CD1c-positive myeloid dendritic cell (primary cell): Measurements from ENCODE around the gene AGAP1.

Source experiments
- DNase-seq: peaks from one replicate; pipeline ENCODE4 v3.0.0-alpha.2; 2016; ENCODE audit errors: extremely low spot score

AGAP1 gene

DNA sequence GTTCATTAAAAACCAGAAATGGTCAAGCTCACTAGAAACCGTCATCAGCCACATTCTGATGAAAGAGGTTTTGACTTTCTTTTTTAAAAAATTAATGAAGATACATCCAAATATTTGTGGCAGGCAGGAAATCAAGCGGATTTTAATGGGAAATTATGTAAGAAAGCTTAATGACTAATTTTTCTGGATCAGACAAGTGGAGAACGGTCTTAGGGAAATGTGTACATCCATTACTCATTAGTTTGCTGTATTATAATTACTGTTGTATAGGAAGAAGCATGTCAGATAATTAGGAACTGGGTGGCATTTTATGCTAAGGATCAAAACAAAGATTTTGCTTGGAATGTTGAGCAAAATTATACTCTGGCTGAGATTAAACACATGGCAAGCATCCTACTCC is 39.4 kb downstream of the AGAP1 start:
- no peak for DNase-seq

DNA sequence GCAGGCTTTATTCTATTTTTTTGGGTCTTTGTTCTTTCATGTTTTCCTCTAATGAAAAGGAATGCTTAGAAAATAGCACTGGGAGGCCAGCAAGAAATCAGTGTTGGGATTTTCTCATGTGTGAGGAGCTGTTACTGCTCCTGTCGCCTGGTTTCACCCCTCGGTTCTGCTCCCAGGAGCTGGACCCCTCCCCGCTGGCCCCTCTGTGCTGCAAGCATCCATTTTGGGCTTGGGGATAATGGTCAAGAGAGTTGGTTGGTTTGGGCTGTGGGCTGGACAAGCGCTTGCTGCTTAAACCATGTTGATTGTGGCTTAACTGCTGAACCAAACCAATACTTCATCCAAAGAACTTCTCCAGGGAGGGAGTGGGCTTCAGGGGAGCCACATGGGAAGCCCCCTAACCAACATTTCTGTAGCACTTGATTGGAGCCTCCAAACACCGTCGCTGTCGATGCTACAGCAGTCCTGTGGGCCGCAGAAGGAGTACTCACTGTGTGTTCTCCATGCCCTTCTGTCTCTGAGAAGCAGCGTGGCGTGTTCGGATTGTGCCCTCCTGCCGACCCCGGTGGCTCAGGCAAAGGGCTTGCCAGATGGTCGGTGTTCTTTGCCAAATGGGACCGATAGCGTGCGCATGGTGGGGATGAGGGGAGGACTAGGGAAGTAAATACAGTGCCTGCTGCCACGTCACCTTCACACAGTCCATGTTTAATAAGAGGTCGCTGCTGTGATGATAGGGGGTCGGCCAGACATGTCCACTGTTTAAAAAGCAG is 40.0 kb downstream of the AGAP1 start:
- no peak for DNase-seq

DNA sequence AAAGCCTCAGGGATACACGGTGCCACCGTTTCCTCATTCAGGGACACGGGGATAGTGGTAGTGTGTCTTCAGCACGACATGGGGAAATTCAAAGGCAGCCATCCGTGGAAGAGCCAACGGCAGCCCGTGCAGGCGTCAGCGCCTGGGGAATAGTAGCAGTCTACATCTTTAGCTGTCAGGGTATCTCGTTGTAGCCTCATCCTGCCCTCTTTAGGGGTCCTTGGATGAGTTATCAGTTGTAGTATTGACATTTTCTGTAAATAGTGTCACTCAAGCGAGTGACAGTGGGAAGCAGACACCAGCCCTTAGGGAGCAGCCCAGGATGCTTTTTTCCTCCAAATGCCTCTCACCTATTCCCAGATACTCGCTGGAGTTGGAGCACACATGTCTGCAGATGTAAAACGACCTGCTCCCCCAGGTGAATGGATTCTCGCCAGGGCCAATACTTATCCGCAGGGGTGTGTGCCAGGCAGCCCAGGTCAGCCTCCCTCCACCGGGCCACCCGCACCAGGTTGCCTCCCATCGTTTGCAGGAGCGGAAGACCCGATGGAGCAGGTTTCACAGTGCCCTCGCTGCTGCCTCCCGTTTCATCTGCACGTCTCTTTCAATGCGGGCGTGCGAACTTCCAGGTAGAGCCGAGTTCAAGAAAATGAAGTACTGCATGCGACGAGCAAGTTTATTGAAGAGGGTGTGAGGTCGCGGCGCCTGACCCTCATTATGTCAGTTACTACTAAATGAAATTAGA is 41.0 kb downstream of the AGAP1 start:
- no peak for DNase-seq

DNA sequence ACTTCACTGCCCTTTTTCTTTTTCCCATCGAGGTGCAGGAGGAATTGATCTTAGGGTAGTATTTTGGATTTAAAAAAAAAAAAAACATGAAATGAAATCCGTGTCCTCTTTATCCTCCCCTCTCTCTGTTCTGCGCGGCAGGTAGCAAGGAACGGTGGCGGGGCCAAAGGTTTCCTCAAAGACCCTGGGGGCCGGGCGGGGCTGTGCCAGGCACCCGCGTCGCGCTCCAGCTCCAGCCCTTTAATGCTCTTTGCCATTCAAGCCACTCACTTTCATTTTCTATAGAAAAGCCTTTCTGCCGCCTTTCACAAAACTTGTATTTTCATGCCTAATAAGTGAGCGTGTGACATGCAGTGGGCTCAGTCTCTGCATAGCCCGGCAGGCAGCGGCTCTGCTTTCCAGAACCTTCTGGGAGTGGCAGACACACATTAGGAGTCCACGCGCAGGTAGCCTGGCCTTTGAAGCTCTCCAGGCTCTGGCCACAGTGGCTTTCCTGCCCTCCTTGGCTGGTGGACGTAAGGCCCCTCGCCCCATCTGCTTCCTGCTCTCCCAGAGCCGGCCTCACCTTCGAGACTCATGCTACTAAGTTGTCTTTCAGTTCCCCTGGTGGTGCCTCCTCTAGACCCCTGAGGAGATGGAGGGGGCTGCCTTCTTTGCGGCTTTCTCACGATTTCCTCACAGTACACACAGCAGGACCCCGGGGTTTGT is 41.7 kb downstream of the AGAP1 start:
- no peak for DNase-seq

DNA sequence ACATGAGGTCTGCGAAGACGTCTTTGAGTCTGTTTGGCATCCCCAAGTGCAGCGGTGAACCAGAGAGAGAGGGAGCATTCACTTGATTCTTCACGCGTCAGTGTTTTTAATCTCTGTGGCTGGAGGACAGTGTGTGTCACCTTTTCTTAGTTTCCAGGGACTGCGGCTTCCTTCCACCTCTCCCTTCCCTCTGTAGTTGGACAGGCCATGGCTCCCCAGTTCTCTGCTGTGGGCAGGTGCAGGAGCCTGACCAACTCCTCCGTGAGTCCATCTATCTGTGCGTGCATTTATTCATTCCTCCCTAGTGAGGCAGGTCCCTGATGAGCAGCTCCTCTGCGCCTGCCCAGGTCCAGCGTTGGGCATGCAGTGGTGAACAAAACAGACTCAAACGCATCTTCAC is 42.9 kb downstream of the AGAP1 start:
- no peak for DNase-seq

DNA sequence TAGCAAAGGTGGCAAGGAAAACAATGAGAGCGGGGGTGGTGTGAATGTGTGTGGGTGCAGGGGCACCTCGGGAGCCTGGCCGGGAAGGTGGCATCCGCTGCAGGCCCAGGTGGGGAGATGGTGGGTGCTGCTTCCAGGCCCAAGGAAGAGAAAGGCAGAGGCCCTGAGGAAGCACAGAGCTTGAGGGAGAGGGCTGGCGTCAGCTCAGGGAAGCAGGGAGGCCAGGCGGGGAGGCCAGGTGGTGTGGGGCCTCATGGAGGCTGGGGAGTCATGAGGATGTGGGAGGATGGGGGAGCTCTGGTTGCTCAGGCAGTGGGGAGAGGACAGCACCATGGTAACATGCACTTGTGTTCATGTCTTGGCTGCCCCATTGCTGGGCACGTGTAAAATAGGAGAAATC is 43.3 kb downstream of the AGAP1 start:
- DNase-seq = no peak

DNA sequence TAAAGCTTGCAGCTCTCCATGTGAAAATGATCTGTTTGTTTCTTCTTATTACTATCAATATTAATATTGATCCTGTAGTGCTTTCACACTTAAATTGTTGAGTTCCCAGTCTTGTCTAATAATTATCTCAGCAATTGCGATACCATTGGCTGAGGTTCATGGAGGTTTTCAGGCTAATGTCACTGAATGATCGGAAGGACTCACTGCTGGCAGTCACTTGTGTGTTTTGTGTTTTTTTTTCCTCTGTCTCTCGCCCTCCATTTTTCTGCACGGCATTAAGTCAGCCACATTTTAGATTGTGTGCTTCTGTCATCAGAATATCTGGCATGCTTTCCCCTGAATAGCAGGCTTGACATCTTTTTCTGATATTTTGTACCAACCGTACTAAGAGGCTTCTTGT is 43.7 kb downstream of the AGAP1 start:
- DNase-seq = no peak

DNA sequence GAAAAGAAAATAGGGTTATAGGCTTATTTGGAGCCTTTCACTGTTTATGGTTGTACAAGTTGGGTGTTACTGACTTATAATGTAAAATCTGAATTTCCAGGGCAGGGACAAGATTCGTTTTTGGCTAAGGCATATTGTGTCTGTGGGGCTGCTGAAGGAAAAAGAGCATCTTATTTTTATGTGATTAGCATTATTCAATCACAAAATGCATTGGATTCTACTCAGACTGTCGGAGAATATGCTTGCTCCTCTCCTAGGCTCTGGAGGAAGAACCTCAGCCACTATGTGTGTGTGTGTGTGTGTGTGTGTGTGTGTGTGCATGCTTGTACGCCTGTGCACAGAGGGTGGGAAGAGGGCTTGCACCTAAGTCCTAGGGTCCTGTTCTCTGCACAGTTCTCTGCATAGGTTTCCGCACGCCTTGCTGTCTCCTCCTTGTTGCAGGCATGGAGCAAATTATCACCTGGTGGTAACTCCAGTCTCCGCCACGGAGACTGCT is 44.3 kb downstream of the AGAP1 start:
- DNase-seq = no peak

DNA sequence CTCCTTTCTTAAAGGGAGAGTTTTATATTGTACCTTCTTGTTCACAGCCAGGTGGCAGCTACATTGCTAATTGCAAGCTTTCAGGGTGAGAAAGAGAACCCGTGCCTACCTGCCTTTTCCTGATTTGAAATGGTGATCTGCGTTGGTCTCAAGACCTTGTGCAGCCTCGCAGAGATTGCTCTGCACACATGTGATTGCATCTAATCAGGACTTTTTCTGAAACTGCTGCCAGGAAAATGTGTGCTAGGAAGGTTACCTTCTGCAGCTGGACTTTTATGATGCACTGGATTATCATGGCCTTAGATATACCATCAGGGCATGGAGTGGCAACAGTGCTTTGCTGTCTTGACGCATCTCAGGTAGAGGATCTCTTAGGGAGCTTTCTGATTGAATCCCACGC is 45.1 kb downstream of the AGAP1 start:
- no peak for DNase-seq

DNA sequence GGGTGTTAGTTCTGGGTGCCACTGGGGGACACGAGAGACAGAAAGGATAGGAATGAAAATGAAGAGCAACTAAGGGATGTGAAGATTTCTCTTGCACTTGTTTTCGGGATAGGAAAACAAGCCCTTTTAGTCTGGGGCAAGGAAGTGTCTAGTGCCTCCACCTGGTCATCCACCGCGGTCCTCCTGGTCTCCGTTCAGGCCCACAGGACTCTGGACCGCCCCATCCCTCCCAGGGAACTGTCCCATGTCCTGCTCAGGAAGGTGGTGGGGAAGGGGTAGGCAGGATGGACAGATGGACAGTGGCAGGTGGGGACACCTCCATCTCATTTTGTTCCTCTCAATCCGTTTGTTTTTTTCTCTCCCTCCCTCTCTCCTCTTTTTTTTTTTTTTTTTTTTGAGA is 45.9 kb downstream of the AGAP1 start:
- no peak for DNase-seq

DNA sequence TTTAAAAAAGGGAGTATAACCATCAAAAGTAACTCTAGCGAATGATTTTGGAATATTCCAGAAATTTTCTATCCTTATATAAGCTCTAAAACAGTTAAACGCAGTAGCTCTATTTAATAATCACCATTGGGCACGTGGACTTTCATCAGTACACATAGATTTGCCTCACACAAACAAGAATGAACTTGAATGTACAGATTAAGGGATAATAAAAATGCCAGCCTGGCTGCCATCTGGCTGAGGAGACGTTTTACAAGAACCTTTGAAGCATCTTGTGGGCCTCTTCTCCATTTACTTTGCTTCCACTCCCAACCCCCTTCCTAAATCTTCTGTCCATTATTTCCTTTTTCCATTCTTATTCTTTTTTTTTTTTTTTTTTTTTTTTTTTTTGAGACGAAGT is 47.2 kb downstream of the AGAP1 start:
- no peak for DNase-seq

DNA sequence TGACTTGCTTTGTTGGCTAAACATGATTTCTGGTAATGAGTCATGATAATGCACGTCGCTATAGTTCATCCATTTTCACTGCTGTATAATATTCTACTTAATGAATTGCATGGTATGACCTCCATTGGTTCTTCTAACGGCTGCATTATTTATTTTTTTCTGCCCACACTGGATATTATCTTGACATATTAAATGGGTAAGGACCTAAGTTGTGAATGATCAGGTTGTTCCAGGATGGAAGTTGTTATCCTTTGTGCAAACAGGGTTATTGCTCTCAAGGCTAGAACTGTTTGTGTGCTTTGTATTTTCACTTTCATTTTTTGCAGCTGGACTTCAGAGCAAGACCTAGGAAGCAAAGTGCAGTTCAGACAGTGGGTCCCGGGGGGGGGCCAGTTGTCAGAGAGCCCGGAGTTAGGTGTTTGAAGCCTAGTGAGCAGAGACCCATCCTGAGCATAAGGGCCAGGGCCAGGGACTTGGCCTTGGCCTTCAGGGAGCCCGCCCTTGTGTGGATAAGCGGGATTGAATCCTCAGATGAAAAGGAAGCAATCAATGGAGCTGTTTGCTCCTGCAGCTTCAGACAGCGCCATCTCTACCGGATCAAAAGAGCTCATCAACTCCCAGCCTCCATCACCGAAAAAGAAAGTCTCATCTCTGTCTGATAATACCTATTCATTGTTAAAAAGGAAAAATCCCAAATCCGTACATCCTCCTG is 48.2 kb downstream of the AGAP1 start:
- DNase-seq = no peak

DNA sequence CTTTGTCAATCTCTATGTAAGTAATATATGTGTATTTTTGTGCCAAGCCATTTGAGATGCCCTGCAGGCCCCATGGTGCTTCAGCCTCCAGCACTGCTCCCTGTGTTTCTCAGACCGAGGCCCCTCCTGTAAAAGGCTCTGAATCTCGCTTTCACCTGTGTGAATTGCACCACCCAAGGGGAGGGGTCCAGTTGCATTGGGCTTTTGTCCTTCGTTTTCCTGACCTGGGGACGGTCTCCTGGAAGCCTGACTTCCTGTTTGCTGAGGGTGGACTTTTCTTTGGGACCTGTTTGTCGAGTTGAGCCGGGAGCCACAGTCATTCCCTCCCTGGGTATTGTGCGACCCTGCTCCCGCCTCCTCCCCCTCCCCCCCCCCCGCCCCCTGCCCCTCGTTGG is 48.9 kb downstream of the AGAP1 start:
- DNase-seq = no peak

DNA sequence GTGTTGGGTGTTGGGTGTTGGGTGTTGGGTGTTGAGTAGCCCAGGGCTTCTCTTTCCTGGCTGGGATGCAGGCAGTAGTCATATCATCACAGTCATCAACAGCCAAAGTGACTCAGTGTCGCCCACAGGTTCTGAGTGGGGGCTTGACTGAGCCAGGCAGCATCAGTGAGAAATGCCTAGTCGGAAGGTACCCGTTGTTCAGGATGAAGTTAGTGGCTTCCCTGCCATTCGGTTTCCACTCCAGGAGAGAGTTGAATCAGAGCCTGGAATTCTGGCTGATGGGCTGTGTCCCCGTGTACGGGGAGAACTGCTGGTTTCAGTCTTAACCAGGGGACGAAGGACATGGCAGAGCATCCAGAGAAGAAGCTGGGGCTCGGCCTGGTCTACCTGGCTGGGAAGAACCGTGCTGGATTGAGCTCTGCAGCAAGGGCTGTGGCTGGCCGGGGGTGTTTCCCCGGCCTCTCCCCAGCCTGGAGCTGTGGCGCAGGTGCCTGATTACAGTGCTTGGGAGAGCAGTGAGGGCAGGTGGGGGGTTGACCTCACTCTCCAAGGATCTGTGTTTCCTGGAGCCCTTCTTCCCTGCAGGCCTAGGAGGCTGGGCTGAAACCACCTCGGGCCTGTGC is 49.4 kb downstream of the AGAP1 start:
- DNase-seq = no peak

DNA sequence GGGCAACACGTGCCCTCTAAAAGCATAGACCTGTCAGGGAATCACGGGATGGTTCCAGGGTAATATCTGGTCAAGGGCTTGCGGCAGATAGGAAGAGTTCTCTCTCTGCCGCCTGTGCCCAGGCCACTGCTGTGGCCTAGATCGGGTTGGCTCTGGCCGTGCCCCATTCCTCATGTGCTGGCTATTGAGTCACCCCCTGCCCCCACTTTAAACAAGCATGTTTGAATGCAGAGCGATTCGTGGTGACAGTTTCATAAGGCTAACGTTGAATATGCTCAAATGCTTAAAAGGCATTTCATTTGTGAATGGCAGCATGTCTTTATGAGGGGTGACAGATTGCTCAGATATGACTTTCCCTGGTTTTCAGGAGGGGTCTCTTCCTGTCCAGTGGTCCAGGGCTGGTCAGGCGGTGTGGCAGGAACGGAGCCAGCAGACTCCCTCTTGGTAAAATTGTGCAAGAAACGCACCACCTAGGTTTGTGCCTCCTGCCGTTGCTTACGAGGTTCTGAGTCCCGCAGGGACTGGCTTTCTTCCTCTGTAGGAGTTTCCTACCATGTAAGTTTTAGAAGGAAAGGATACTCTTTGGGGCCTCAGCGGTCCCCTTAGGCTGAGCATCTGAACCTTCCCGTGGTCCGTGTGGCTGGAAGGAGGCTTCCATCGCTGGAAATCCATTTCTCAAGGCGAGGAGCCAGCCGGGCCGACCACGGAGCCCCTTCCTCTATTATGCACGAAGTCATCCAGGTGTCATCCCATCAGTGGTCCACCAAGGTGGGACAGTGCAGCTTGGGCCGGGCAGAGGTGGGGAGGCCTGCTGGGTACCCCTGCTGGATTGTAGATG is 50.2 kb downstream of the AGAP1 start:
- no peak for DNase-seq

DNA sequence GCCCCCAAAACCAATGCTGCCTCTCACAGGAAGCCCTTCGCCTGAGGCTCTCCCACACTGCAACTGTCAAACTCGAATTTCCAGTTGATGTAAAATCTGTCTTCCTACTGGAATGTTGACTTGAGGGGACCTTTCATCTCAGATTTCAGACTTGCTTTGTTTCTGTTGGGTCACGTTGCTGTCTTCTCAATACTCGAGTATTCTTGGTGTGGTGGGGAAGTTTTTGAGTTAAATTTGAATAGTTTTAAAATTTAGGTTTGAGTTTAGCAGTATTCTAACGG is 50.8 kb downstream of the AGAP1 start:
- DNase-seq = no peak

DNA sequence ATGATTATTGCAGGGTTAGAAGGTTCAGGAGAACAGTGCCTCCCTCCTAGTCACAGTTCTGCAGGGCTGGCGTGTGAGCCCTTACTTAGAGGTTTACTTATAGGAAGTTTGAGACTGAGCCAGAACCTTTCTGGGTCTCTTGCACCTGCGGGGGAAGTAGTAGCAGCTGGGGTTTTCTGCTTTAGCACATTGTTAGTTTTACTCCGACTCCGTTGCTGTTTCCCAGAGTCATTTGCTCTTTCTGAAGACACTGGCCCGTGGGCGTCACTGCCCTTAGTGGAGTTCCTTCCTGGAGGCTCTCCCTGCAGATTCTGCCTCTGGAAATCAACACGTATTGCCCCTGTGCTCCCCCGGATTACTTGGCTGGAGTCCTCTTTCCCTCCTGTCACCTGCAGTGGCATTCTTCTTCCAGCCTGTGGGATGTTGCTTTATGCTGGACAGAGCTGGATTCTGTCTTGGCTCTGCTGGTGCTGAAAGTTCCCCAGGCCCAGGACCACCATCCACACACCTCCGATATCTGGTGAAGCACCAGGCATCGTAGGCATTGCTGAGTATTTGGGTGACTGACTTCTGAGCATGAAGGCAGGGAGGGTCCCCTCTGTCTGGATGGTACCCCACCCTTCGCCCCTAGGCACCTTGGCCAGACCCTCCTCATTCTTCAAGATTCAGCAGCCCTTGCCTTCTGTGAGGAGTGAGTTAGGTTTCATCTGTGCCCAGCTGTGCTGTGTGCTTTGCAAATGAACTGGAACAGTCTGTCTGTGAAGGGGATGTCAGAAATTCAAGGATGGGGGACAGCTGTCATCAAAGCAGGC is 51.7 kb downstream of the AGAP1 start:
- DNase-seq = no peak

DNA sequence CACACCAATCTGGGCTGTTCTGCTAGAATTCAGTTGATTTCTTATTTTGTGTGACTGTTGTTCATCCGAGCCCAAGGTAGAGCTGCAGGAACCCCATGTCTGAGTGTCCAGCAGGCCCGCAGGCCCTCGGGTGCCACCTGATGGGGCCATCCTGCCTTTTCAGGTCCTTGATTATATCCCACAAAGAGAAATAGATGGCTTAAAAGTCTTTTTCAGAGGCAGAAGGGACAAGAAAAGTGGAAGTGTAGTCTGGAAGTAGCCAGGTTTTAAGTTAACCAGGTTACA is 52.2 kb downstream of the AGAP1 start:
- DNase-seq = no peak

DNA sequence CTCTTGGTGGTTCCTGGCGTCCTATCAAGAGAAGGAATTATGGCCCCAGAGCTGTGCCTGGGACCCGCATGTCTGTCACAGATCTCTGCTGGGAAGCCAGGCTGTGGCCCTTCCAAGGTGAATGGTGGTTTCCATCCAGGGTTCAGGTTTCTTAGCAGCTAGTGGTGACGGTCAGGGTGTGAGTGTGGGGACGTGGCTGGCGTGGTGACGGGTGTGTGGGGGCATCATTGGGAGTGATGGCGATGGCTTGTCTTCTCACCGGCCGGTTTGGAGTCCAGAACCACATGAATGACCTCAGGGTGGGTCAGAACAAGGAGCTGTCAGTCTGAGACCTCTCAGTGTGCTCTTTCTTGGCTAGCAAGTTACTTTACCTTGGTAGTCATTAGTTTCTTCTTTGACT is 52.6 kb downstream of the AGAP1 start:
- DNase-seq = no peak

DNA sequence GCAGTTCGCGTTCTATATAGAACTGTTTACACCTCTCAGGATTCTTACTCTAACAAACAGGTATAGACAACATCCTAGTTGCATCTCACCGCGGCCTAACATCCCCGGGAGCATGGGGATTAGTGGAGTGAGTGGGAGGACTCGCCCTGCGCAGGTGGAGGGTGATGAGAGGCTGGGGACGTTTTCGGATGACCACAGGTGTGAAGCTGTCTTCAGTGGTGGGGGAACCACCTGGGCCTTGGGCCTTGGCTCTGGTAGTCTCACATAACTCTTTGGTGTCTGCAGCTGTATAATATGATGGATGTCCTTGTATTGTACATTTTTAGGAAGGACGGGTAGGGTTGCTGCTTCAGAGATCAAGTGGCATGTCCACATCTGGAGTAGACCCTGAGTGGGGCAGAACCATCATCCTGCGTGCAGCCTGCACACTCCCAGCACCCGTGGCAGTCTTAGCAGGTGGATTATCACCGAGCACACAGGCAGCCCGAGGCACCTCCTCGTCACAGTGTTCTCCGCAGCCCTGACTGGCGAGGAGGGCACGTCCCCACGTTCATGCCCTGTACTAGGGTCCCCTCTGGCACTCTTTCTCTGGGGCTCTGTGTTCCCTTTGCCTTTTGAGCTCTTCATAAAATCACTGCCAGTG is 56.0 kb downstream of the AGAP1 start:
- DNase-seq = no peak
